ENCODE results near the gene VPS8. TPM values are rescaled to one million over a fixed set of nuclear protein-coding genes. Genes with fewer than 3 reads are reported as not detected.

The VPS8 gene
- total RNA-seq, 1 donor from 2014 or later: 30.4 TPM

GRCh38 chr3:184784731-184785500, 27.1 kb upstream of the VPS8 start:
- no peak for ATAC-seq

- ATAC-seq: no peak
Measured at GRCh38 chr3:184785890-184786279, 26.1 kb upstream of the VPS8 start.

GRCh38 chr3:184786280-184786941, 25.6 kb upstream of the VPS8 start:
- peak; percentile 17 for ATAC-seq

GRCh38 chr3:184788751-184789150, 23.2 kb upstream of the VPS8 start:
- ATAC-seq: peak; percentile 27

- no peak for ATAC-seq
Measured at GRCh38 chr3:184789314-184789998, 22.5 kb upstream of the VPS8 start.

GRCh38 chr3:184791171-184791570, 20.8 kb upstream of the VPS8 start:
- no peak for ATAC-seq

- no peak for ATAC-seq
Measured at GRCh38 chr3:184795522-184796190, 16.3 kb upstream of the VPS8 start.

GRCh38 chr3:184796551-184796950, 15.4 kb upstream of the VPS8 start:
- ATAC-seq: no peak

GRCh38 chr3:184796954-184797353, 15.0 kb upstream of the VPS8 start:
- ATAC-seq: no peak

GRCh38 chr3:184798120-184798519, 13.8 kb upstream of the VPS8 start:
- no peak for ATAC-seq

- no peak for ATAC-seq
Measured at GRCh38 chr3:184800349-184800930, 11.5 kb upstream of the VPS8 start.

GRCh38 chr3:184801241-184801785, 10.7 kb upstream of the VPS8 start:
- no peak for ATAC-seq

- ATAC-seq: no peak
Measured at GRCh38 chr3:184802150-184802549, 9.8 kb upstream of the VPS8 start.

GRCh38 chr3:184804801-184805200, 7.2 kb upstream of the VPS8 start:
- ATAC-seq: no peak

GRCh38 chr3:184805351-184806038, 6.5 kb upstream of the VPS8 start:
- ATAC-seq: no peak

GRCh38 chr3:184806567-184807271, 5.2 kb upstream of the VPS8 start:
- no peak for ATAC-seq

- ATAC-seq: no peak
Measured at GRCh38 chr3:184807549-184807948, 4.4 kb upstream of the VPS8 start.

GRCh38 chr3:184808021-184808420, 3.9 kb upstream of the VPS8 start:
- ATAC-seq: no peak

GRCh38 chr3:184810146-184810545, 1.8 kb upstream of the VPS8 start:
- ATAC-seq: no peak

GRCh38 chr3:184811034-184811433, 932 bp upstream of the VPS8 start:
- ATAC-seq: no peak

- no peak for ATAC-seq
Measured at GRCh38 chr3:184811663-184811998, 335 bp upstream of the VPS8 start.
